GM12892 (cell line): ENCODE results near the gene LOXL1.

Experiments used
- POLR2A ChIP-seq: IDR thresholded peaks from 2 replicates; pipeline ENCODE4 v1.6.1; 2011; ENCODE audit warnings: low read depth, low read length, control low read depth
- POLR2AphosphoS5 ChIP-seq: IDR thresholded peaks from 2 replicates; pipeline ENCODE4 v1.6.1; 2011; ENCODE audit warnings: low read depth, low read length, control low read depth
- TAF1 ChIP-seq: IDR thresholded peaks from 2 replicates; pipeline ENCODE4 v1.6.1; 2011; ENCODE audit warnings: low read depth, mild to moderate bottlenecking, control low read depth, low read length, borderline replicate concordance

DNA sequence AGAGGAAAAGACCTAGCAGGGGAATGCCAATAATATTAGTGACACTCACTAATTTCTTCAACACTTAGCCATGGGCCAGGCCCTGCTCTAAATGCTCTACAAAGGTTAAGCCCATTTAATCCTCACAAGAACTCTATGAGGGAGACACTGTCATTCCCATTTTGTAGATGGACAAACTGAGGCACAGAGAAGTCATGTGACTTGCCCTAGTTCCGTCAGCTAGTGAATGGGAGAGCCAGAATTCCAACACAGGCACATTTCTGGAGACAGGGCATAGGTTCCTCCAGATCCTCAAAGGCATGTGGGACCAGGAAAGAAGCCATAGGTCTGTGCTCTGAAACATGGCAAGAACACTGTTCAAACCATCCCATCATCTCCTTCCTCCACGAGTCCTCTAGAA lies 31.5 kb downstream of the LOXL1 start:
- TF ChIP-seq POLR2AphosphoS5: no peak
- no peak for TF ChIP-seq POLR2A
- no peak for TF ChIP-seq TAF1
